ENCODE data around the gene RNF213. TPM values are rescaled to one million over a fixed set of nuclear protein-coding genes. Genes with fewer than 3 reads are reported as not detected.

The RNF213 gene
- total RNA-seq, 1 donor from 2014 or later: 110 TPM

GRCh38 chr17:80385046-80385445 is 124.4 kb downstream of the RNF213 start:
- H3K27me3 Mint-ChIP-seq (ENCODE audit: unreplicated experiment): peaks cover 14% of the 10 kb centered on the region
- H3K4me3 Mint-ChIP-seq (ENCODE audit: unreplicated experiment): no peak overlapping the region
- H3K27ac Mint-ChIP-seq (ENCODE audit: unreplicated experiment): no peak overlapping the region
- TF ChIP-seq CTCF (IDR thresholded peaks at IDR 0.05; ENCODE audit: unreplicated experiment): no peak
- no peak for DNase-seq (ENCODE audit: low spot score)
- peaks cover 66% of the 10 kb centered on the region for H3K36me3 Mint-ChIP-seq (ENCODE audit: low read depth, unreplicated experiment)
- H3K4me1 Mint-ChIP-seq (ENCODE audit: unreplicated experiment): peaks cover 18% of the 10 kb centered on the region
- no peaks in the 10 kb centered on the region for H3K9me3 Mint-ChIP-seq (ENCODE audit: unreplicated experiment)

- no peak for TF ChIP-seq CTCF (IDR thresholded peaks at IDR 0.05; ENCODE audit: unreplicated experiment)
These were observed 125.7 kb downstream of the RNF213 start for GRCh38 chr17:80386341-80386740.

GRCh38 chr17:80387071-80387470 is 126.4 kb downstream of the RNF213 start:
- Mint-ChIP-seq H3K36me3 (ENCODE audit: low read depth, unreplicated experiment) (peaks cover 60% of the 10 kb centered on the region), H3K4me1 (ENCODE audit: unreplicated experiment) (peaks cover 18% of the 10 kb centered on the region), H3K9me3 (ENCODE audit: unreplicated experiment) (no peaks in the 10 kb centered on the region), H3K27ac (ENCODE audit: unreplicated experiment) (no peak overlapping the region), H3K4me3 (ENCODE audit: unreplicated experiment) (no peak overlapping the region), H3K27me3 (ENCODE audit: unreplicated experiment) (peaks cover 11% of the 10 kb centered on the region)
- TF ChIP-seq CTCF (IDR thresholded peaks at IDR 0.05; ENCODE audit: unreplicated experiment): no peak
- DNase-seq (ENCODE audit: low spot score): no peak

More at GRCh38 chr17:80386341-80386740, 125.7 kb downstream of the RNF213 start:
- no peak for DNase-seq (ENCODE audit: low spot score)
- Mint-ChIP-seq H3K36me3 (ENCODE audit: low read depth, unreplicated experiment) (peaks cover 62% of the 10 kb centered on the region), H3K27me3 (ENCODE audit: unreplicated experiment) (peaks cover 12% of the 10 kb centered on the region), H3K27ac (ENCODE audit: unreplicated experiment) (no peak overlapping the region), H3K4me1 (ENCODE audit: unreplicated experiment) (peaks cover 18% of the 10 kb centered on the region), H3K4me3 (ENCODE audit: unreplicated experiment) (no peak overlapping the region), H3K9me3 (ENCODE audit: unreplicated experiment) (no peaks in the 10 kb centered on the region)

GRCh38 chr17:80388175-80388574 is 127.5 kb downstream of the RNF213 start:
- no peak for TF ChIP-seq CTCF (IDR thresholded peaks at IDR 0.05; ENCODE audit: unreplicated experiment)
- no peaks in the 10 kb centered on the region for H3K9me3 Mint-ChIP-seq (ENCODE audit: unreplicated experiment)
- H3K27ac Mint-ChIP-seq (ENCODE audit: unreplicated experiment): no peak overlapping the region
- H3K4me3 Mint-ChIP-seq (ENCODE audit: unreplicated experiment): no peak overlapping the region
- H3K36me3 Mint-ChIP-seq (ENCODE audit: low read depth, unreplicated experiment): peaks cover 54% of the 10 kb centered on the region
- peaks cover 16% of the 10 kb centered on the region for H3K4me1 Mint-ChIP-seq (ENCODE audit: unreplicated experiment)
- peaks cover 11% of the 10 kb centered on the region for H3K27me3 Mint-ChIP-seq (ENCODE audit: unreplicated experiment)
- no peak for DNase-seq (ENCODE audit: low spot score)

- Mint-ChIP-seq H3K27ac (ENCODE audit: unreplicated experiment) (no peak overlapping the region), H3K4me1 (ENCODE audit: unreplicated experiment) (peaks cover 12% of the 10 kb centered on the region), H3K36me3 (ENCODE audit: low read depth, unreplicated experiment) (peaks cover 50% of the 10 kb centered on the region), H3K4me3 (ENCODE audit: unreplicated experiment) (no peak overlapping the region), H3K27me3 (ENCODE audit: unreplicated experiment) (peaks cover 11% of the 10 kb centered on the region), H3K9me3 (ENCODE audit: unreplicated experiment) (no peaks in the 10 kb centered on the region)
- TF ChIP-seq CTCF (IDR thresholded peaks at IDR 0.05; ENCODE audit: unreplicated experiment): no peak
- no peak for DNase-seq (ENCODE audit: low spot score)
These were observed 127.9 kb downstream of the RNF213 start for GRCh38 chr17:80388601-80389000.
